Caco-2 (cell line): ENCODE results near the gene OR13J1. TPM values are rescaled to one million over a fixed set of nuclear protein-coding genes. Genes with fewer than 3 reads are reported as not detected.
"Not testable (repeated sequence)": the region's sequence is repeated elsewhere in the genome, so short reads cannot be mapped to it uniquely, and the experiment has no call there.

Experiments used
- BruUV-seq: library from RNA; stranded (reverse); fragments of 400-500 nt; replicated peaks from 2 replicates; lab custom pipeline; 2021; lab: Mats Ljungman, UMichigan
- CTCF ChIA-PET: fragments of 300-600 bp; sonication (Branson Sonifier 250); formaldehyde crosslinking; loops from one replicate; lab custom pipeline; 2022; ENCODE audit warnings: antibody characterized with exemption; lab: Charles Lee
- POLR2A ChIA-PET: fragments of 300-600 bp; sonication (Branson Sonifier 250); formaldehyde crosslinking; loops from one replicate; lab custom pipeline; 2022; ENCODE audit warnings: antibody characterized with exemption; lab: Charles Lee
- DNase-seq, 2 experiments: peaks; one replicate each; pipeline versions ENCODE4 v3.0.0 to v3.0.0-alpha.2; 2020 to 2022
- H3K27me3 ChIP-seq: replicated peaks from 2 replicates; pipeline ENCODE4 v1.6.0; 2011; ENCODE audit warnings: low read length; ENCODE audit not compliant: control insufficient read depth, insufficient read depth
- H3K36me3 ChIP-seq: 2 replicates; pipeline ENCODE4 v1.5.1; 2011; ENCODE audit warnings: low read length; ENCODE audit not compliant: control insufficient read depth, insufficient read depth
- H3K4me1 ChIP-seq: fragments of 250-450 bp; sonication (Bioruptor Pico); 2 replicates; pipeline ENCODE4 v1.5.1; 2020; ENCODE audit warnings: mild to moderate bottlenecking
- H3K4me3 ChIP-seq: 2 replicates; pipeline ENCODE4 v1.5.1; 2011; ENCODE audit warnings: low read depth, mild to moderate bottlenecking, control low read depth, low read length
- H3K9me3 ChIP-seq: fragments of 250-450 bp; sonication (Bioruptor Pico); 2 replicates; pipeline ENCODE4 v1.5.1; 2020; ENCODE audit warnings: mild to moderate bottlenecking, moderate library complexity
- H3K27ac Mint-ChIP-seq: one replicate; pipeline ENCODE4 v1.8.0; 2022; ENCODE audit warnings: mixed read lengths; ENCODE audit not compliant: unreplicated experiment
- H3K27me3 Mint-ChIP-seq: one replicate; pipeline ENCODE4 v1.8.0; 2022; ENCODE audit warnings: mixed read lengths; ENCODE audit not compliant: insufficient read depth, unreplicated experiment
- H3K36me3 Mint-ChIP-seq: one replicate; pipeline ENCODE4 v1.8.0; 2022; ENCODE audit warnings: mild to moderate bottlenecking, mixed read lengths; ENCODE audit not compliant: insufficient read depth, unreplicated experiment
- H3K4me1 Mint-ChIP-seq: one replicate; pipeline ENCODE4 v1.8.0; 2022; ENCODE audit warnings: low read depth, mixed read lengths; ENCODE audit not compliant: unreplicated experiment
- H3K4me3 Mint-ChIP-seq: one replicate; pipeline ENCODE4 v1.8.0; 2022; ENCODE audit warnings: mild to moderate bottlenecking, moderate library complexity, mixed read lengths; ENCODE audit not compliant: unreplicated experiment
- H3K9me3 Mint-ChIP-seq: one replicate; pipeline ENCODE4 v1.8.0; 2022; ENCODE audit warnings: mixed read lengths; ENCODE audit not compliant: unreplicated experiment
- intact Hi-C: fragments of 100-400 bp; cut with micrococcal nuclease; formaldehyde crosslinking; loops from one replicate; pipeline ENCODE4 v1.10.0; 2022; ENCODE audit not compliant: unreplicated experiment
- total RNA-seq: library from RNA; stranded (reverse); gene quantifications from 2 replicates; pipeline ENCODE4 v1.2.3, GENCODE V29; 2022
- TF ChIP-seq, protein P1 (sequence below), 2 experiments: fragments of 200-600 bp in 1 of 2; IDR thresholded peaks; 1 replicate in 1 of 2; 2 replicates in 1 of 2; pipeline versions ENCODE4 v1.5.1 to v1.8.0; 2011 to 2022; ENCODE audit warnings: antibody characterized with exemption in 1 of 2, control low read depth in 1 of 2, inconsistent platforms in 1 of 2, low read depth in 1 of 2, low read length in 1 of 2, mild to moderate bottlenecking in 1 of 2, moderate library complexity in 1 of 2; ENCODE audit not compliant: insufficient read depth in 1 of 2, severe bottlenecking in 1 of 2, unreplicated experiment in 1 of 2

OR13J1 gene
- total RNA-seq, 1 experiment from 2014 or later, result not detected

DNA sequence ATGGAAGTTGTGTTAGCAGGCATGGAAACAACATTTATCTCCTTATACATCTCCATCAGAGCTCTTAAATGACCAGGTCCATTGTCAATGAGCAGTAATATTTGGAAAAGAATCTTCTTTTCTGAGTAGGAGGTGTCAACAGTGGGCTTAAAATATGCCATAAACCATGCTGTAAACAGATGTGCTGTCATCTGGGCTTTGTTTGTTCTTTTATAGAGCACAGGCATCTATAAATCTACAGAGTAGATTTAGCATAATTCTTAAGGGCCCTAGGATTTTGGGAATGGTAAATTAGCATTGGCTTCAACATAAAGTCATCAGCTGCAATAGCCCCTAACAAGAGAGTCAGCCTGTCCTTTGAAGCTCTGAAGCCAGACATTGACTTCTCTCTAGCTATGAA is 28.1 kb upstream of the OR13J1 start:
- TF ChIP-seq, protein P1, sequence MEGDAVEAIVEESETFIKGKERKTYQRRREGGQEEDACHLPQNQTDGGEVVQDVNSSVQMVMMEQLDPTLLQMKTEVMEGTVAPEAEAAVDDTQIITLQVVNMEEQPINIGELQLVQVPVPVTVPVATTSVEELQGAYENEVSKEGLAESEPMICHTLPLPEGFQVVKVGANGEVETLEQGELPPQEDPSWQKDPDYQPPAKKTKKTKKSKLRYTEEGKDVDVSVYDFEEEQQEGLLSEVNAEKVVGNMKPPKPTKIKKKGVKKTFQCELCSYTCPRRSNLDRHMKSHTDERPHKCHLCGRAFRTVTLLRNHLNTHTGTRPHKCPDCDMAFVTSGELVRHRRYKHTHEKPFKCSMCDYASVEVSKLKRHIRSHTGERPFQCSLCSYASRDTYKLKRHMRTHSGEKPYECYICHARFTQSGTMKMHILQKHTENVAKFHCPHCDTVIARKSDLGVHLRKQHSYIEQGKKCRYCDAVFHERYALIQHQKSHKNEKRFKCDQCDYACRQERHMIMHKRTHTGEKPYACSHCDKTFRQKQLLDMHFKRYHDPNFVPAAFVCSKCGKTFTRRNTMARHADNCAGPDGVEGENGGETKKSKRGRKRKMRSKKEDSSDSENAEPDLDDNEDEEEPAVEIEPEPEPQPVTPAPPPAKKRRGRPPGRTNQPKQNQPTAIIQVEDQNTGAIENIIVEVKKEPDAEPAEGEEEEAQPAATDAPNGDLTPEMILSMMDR (IDR thresholded peaks at IDR 0.05; ENCODE audit: insufficient read depth in 1 of 2, low read depth in 1 of 2, low read length in 1 of 2, severe bottlenecking in 1 of 2, unreplicated experiment in 1 of 2), result no peak
- H3K36me3 ChIP-seq, result no peaks in the 10 kb centered on the region
- intact Hi-C loops, result no loop called here
- Mint-ChIP-seq H3K27me3 (peaks cover 9% of the 10 kb centered on the region), H3K4me3 (no peak overlapping the region), H3K9me3 (no peaks in the 10 kb centered on the region), H3K36me3 (no peaks in the 10 kb centered on the region), H3K4me1 (peaks cover 11% of the 10 kb centered on the region), H3K27ac (no peak overlapping the region)
- no peaks in the 10 kb centered on the region; the same call in 1 of the 2 replicates for H3K4me1 ChIP-seq
- DNase-seq, result no peak
- no TSS peak for BruUV-seq
- no peaks in the 10 kb centered on the region for H3K9me3 ChIP-seq
- H3K27me3 ChIP-seq, result no peaks in the 10 kb centered on the region
- H3K4me3 ChIP-seq, result no peak overlapping the region
- CTCF ChIA-PET, result no interaction called here
- POLR2A ChIA-PET, result no interaction called here

DNA sequence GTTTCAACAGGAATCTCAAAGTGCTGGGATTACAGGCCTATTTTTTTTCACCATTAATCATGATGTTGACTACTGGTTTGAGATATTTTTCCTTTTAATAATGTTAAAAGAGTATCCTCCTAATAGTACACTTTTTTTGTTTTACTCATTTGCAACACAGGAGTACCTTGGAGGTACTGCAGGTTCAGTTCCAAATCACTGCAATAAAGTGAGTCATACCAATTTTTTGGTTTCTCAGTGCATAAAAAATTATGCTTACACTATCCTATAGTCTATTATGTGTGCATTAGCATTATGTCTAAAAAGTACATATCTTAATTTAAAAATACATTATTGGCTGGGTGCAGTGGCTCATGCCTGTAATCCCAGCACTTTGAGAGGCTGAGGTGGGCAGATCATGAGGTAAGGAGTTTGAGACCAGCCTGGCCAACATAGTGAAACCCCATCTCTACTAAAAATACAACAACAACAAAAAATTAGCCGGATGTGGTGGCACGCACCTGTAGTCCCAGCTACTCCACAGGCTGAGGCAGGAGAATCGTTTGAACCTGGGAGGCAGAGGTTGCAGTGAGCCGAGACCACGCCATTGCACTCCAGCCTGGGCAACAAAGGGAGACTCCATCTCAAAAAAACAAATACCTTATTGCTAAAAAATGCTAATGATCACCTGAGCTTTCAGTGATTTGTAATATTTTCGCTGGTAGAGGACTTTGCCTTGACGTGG is 27.3 kb upstream of the OR13J1 start:
- H3K4me3 ChIP-seq, CTCF ChIA-PET, H3K36me3 Mint-ChIP-seq, H3K9me3 ChIP-seq, H3K27me3 ChIP-seq, H3K4me1 Mint-ChIP-seq, intact Hi-C loops, H3K36me3 ChIP-seq, H3K27ac Mint-ChIP-seq, H3K9me3 Mint-ChIP-seq, BruUV-seq, H3K27me3 Mint-ChIP-seq, POLR2A ChIA-PET, H3K4me3 Mint-ChIP-seq, H3K4me1 ChIP-seq, DNase-seq: not testable (repeated sequence)

GRCh38 chr9:35896570-35896969 is 26.4 kb upstream of the OR13J1 start:
- no peak overlapping the region for H3K4me3 ChIP-seq
- POLR2A ChIA-PET, result no interaction called here
- H3K4me1 Mint-ChIP-seq, result no peaks in the 10 kb centered on the region
- no peaks in the 10 kb centered on the region; the same call in 1 of the 2 replicates for H3K4me1 ChIP-seq
- no peaks in the 10 kb centered on the region for H3K27me3 ChIP-seq
- H3K27ac Mint-ChIP-seq, result no peak overlapping the region
- no TSS peak for BruUV-seq
- no peaks in the 10 kb centered on the region for H3K9me3 Mint-ChIP-seq
- H3K9me3 ChIP-seq, result no peaks in the 10 kb centered on the region
- H3K36me3 Mint-ChIP-seq, result no peaks in the 10 kb centered on the region
- CTCF ChIA-PET, result no interaction called here
- H3K27me3 Mint-ChIP-seq, result peaks cover 15% of the 10 kb centered on the region
- no peak overlapping the region for H3K4me3 Mint-ChIP-seq
- H3K36me3 ChIP-seq, result no peaks in the 10 kb centered on the region
- TF ChIP-seq, protein P1 (IDR thresholded peaks at IDR 0.05; ENCODE audit: insufficient read depth in 1 of 2, low read depth in 1 of 2, low read length in 1 of 2, severe bottlenecking in 1 of 2, unreplicated experiment in 1 of 2), result no peak
- intact Hi-C loops, result no loop called here
- DNase-seq, result no peak
